HEK293T (cell line): ENCODE results near the gene RRAS2.

Source experiments
- CTCF ChIA-PET: fragments of 350-600 bp; formaldehyde crosslinking; extraction: SDS; loops from one replicate; lab custom pipeline; 2021; ENCODE audit warnings: antibody characterized with exemption, inconsistent platforms; lab: Yijun Ruan, JAX
- POLR2A ChIA-PET: fragments of 350-600 bp; formaldehyde crosslinking; extraction: SDS; loops from one replicate; lab custom pipeline; 2020; ENCODE audit warnings: antibody characterized with exemption, inconsistent platforms; lab: Yijun Ruan, JAX
- DNase-seq: peaks from one replicate; pipeline ENCODE4 v3.0.0; 2012; ENCODE audit warnings: mixed read lengths; ENCODE audit errors: extremely low spot score
- ARNT ChIP-seq: fragments of 450-650 bp; IDR thresholded peaks from 2 replicates; pipeline ENCODE4 v1.6.1; 2017; ENCODE audit warnings: mild to moderate bottlenecking
- BHLHE40 ChIP-seq: fragments of 450-650 bp; IDR thresholded peaks from 2 replicates; pipeline ENCODE4 v1.6.1; 2016; ENCODE audit warnings: mild to moderate bottlenecking, moderate library complexity, borderline replicate concordance
- CTBP1 ChIP-seq: fragments of 450-650 bp; IDR thresholded peaks from 2 replicates; pipeline ENCODE4 v1.6.1; 2016; ENCODE audit warnings: borderline replicate concordance
- ELF4 ChIP-seq: fragments of 450-650 bp; IDR thresholded peaks from 2 replicates; pipeline ENCODE4 v1.6.1; 2017; ENCODE audit warnings: antibody characterized with exemption
- FOXA1 ChIP-seq: fragments of 450-650 bp; IDR thresholded peaks from 2 replicates; pipeline ENCODE4 v1.6.1; 2016; ENCODE audit warnings: mild to moderate bottlenecking
- FOXK2 ChIP-seq: fragments of 450-650 bp; IDR thresholded peaks from 2 replicates; pipeline ENCODE4 v1.6.1; 2016; ENCODE audit warnings: mild to moderate bottlenecking
- FOXM1 ChIP-seq: fragments of 450-650 bp; IDR thresholded peaks from 2 replicates; pipeline ENCODE4 v1.6.1; 2017; ENCODE audit warnings: mild to moderate bottlenecking, borderline replicate concordance
- HDGF ChIP-seq: fragments of 450-650 bp; IDR thresholded peaks from 2 replicates; pipeline ENCODE4 v1.6.1; 2017; ENCODE audit warnings: antibody characterized with exemption, borderline replicate concordance
- L3MBTL2 ChIP-seq: fragments of 450-650 bp; conservative IDR thresholded peaks from 2 replicates; pipeline ENCODE4 v1.6.1; 2016; ENCODE audit warnings: mild to moderate bottlenecking
- LEF1 ChIP-seq: fragments of 450-650 bp; IDR thresholded peaks from 2 replicates; pipeline ENCODE4 v1.6.1; 2017; ENCODE audit warnings: mild to moderate bottlenecking, borderline replicate concordance
- NFRKB ChIP-seq: fragments of 450-650 bp; IDR thresholded peaks from 2 replicates; pipeline ENCODE4 v1.6.1; 2016; ENCODE audit warnings: mild to moderate bottlenecking, moderate library complexity
- SP1 ChIP-seq: fragments of 450-650 bp; IDR thresholded peaks from 2 replicates; pipeline ENCODE4 v1.6.1; 2017
- SUZ12 ChIP-seq: fragments of 450-650 bp; IDR thresholded peaks from 2 replicates; pipeline ENCODE4 v1.6.1; 2016; ENCODE audit warnings: mild to moderate bottlenecking
- TARDBP ChIP-seq: fragments of 450-650 bp; IDR thresholded peaks from 2 replicates; pipeline ENCODE4 v1.6.1; 2016
- ZNF384 ChIP-seq: fragments of 450-650 bp; IDR thresholded peaks from 2 replicates; pipeline ENCODE4 v1.6.1; 2016
- TF ChIP-seq, protein P1 (sequence below): fragments of 450-650 bp; IDR thresholded peaks from 2 replicates; pipeline ENCODE4 v1.6.1; 2016

Gene RRAS2

DNA sequence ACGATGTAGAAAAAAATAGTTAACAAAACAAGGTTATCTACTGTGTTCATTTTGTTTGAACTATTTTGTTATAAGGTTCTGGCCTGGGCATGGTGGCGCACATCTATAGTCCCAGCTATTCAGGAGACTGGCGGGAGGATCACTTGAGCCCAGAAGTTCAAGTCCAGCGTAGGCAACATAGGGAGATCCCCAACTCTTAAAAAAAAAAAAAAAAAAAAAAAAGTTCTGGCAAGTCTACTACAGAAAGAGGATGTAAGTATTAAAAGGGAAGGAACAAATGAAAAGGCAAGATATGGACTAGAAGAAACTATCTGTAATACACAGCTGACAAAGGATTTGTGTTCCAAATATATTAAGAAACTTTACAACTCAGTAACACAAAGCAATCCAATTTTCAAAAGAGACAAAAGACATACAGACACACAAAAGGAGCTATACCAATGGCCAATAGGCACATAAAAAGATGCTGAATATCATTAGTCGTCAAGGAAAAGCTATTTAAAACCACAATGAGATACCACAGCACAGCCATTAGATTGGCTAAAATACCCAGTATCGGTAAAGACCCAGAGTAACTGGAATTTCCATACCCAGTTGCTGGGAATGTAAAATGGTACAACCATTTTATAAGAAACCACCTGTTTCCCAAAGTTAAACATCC is 27.4 kb downstream of the RRAS2 start:
- no peak for TF ChIP-seq ARNT
- TF ChIP-seq FOXA1, result no peak
- no peak for TF ChIP-seq FOXK2
- no peak for TF ChIP-seq SP1
- no peak for TF ChIP-seq ELF4
- no peak for TF ChIP-seq NFRKB
- TF ChIP-seq SUZ12, result no peak
- TF ChIP-seq FOXM1, result no peak
- TF ChIP-seq ZNF384, result no peak
- DNase-seq, result no peak
- CTCF ChIA-PET, result interaction anchor here (0.7 kb wide), 1 partner anchor 995 kb away, joined by 6 read pairs; no protein-coding TSS in a partner anchor
- POLR2A ChIA-PET, result no interaction called here

DNA sequence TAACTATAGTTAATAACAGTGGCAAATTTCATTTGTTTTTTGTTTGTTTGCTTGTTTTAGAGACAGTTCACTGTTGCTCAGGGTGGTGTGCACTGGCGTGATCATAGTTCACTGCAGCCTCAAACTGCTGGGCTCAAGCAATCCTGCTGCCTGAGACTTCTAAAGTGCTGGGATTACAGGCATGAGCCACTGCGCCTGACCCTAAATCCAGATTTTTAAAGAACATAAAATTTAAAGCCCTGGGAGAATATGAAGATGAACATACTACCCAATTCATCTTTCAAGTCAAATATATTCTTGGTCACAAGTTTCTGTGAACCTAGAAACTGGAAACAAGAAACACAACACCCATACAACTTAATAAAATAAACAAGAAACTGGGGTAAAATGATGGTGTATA is 28.1 kb downstream of the RRAS2 start:
- DNase-seq, result no peak
- TF ChIP-seq, protein P1, sequence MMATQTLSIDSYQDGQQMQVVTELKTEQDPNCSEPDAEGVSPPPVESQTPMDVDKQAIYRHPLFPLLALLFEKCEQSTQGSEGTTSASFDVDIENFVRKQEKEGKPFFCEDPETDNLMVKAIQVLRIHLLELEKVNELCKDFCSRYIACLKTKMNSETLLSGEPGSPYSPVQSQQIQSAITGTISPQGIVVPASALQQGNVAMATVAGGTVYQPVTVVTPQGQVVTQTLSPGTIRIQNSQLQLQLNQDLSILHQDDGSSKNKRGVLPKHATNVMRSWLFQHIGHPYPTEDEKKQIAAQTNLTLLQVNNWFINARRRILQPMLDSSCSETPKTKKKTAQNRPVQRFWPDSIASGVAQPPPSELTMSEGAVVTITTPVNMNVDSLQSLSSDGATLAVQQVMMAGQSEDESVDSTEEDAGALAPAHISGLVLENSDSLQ, result no peak
- TF ChIP-seq HDGF (no peak), FOXM1 (no peak), SP1 (no peak), TARDBP (no peak), LEF1 (no peak), ZNF384 (no peak), FOXA1 (no peak), CTBP1 (no peak), SUZ12 (no peak), FOXK2 (no peak), ARNT (no peak), L3MBTL2 (no peak), NFRKB (no peak), BHLHE40 (no peak), ELF4 (no peak)
- CTCF ChIA-PET, result interaction anchor here (0.7 to 1.2 kb wide), 2 partner anchors 22 to 996 kb away, joined by 3 to 6 read pairs; no protein-coding TSS in a partner anchor
- POLR2A ChIA-PET, result no interaction called here

DNA sequence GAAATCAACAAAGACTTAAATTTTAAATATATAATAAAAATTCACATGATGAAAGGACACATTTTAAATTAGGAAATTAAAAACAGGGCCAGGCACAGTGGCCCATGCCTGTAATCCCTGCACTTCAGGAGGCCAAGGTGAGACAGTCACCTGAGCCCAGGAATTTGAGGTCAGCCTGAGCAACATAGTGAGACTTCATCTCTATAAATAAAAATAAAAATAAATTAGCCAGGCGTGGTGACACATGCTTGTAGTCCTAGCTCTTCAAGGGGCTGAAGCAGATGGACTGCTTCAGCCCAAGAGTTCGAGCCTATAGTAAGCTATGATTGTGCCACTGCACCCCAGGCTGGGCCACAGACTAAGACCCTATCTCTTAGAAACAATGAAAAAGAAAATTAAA is 29.3 kb downstream of the RRAS2 start:
- ChIA-PET POLR2A (no interaction called here), CTCF (interaction anchor here (1.2 kb wide), 1 partner anchor 21 kb away, joined by 3 read pairs; no protein-coding TSS in a partner anchor)
- TF ChIP-seq FOXK2, result no peak
- TF ChIP-seq FOXM1, result no peak
- TF ChIP-seq L3MBTL2, result no peak
- TF ChIP-seq ELF4, result no peak
- DNase-seq, result no peak

DNA sequence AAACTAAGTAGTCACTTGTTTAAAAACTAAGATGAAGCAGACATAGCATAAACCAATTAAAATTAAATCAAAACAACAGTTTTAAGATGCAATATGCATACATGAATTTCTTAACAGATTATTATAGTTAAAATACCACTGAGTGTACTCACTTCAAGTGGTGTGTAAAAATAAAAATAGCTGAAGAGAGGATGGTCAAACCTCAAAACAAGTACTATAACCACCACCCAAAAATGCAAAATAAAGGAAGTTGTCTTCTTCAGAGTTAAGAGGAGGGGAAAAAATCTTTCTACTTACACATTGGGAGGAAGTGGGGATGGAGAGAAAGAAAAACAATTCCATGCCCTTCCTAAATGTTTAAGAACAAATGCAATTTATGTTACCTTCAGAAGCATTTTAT is 31.9 kb downstream of the RRAS2 start:
- no peak for DNase-seq
- ChIA-PET POLR2A (no interaction called here), CTCF (no interaction called here)
- TF ChIP-seq TARDBP (no peak), FOXM1 (no peak), SP1 (no peak), FOXK2 (no peak), FOXA1 (no peak), L3MBTL2 (no peak), BHLHE40 (no peak), ARNT (no peak), NFRKB (no peak), CTBP1 (no peak), ZNF384 (no peak)

DNA sequence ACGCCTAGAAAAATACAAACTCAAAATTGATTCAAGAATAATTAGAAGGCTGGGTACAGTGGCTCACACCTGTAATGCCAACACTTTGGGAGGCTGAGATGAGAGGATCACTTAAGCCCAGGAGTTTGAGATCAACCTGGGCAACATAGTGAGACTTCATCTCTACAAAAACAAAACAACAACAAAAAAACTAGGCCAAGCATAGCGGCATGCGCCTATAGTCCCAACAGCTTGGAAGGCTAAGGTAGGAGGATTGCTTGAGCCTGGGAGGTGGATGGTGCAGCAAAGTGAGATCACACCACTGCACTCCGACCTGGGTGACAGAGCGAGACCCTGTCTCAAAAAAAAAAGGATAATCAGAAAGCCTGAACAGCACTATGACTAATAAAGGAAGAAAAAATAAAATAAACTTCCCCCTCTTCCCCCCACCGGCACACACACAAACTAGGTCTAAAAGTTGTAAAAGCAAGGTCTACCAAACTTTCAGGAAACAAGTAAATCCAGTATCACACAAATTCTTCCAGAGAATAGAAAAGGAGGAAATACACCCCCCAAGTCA is 35.8 kb downstream of the RRAS2 start:
- POLR2A ChIA-PET, result no interaction called here
- DNase-seq, result no peak
- CTCF ChIA-PET, result no interaction called here
- TF ChIP-seq ARNT (no peak), TARDBP (no peak), LEF1 (no peak), ZNF384 (no peak), CTBP1 (no peak), BHLHE40 (no peak), NFRKB (no peak), FOXA1 (no peak), L3MBTL2 (no peak), SUZ12 (no peak), HDGF (no peak), FOXM1 (no peak), FOXK2 (no peak), SP1 (no peak), ELF4 (no peak)
- TF ChIP-seq, protein P1, result no peak

DNA sequence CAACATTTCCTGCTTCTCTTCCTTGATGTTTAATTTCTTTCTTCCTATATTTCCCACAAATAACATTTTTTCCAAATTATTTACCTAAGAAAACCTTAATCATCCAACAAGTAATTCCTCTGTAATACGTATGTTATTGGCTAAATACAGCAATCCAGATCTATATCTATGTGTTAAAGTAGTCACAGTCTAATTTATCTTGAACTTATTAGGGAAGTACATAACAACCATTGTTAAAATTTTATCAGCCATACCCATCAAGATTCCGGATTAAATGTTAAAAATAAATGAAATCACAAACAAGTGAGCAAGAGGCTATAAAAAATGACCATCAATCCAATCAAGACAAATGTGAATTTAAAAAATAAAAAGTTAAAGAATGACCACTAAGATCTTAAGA is 36.5 kb downstream of the RRAS2 start:
- POLR2A ChIA-PET, result no interaction called here
- no peak for DNase-seq
- no peak for TF ChIP-seq CTBP1
- no peak for TF ChIP-seq NFRKB
- no peak for TF ChIP-seq TARDBP
- no peak for TF ChIP-seq SUZ12
- TF ChIP-seq, protein P1, result no peak
- CTCF ChIA-PET, result no interaction called here
